Ovary (tissue), 9 donors: ENCODE data around the gene MFF. TPM values are rescaled to one million over a fixed set of nuclear protein-coding genes. Genes with fewer than 3 reads are reported as not detected.

Source experiments
- DNase-seq, 5 donors: peaks; one replicate each; pipeline ENCODE4 v3.0.0-alpha.2; 2019 to 2020
- H3K27ac ChIP-seq, 2 donors: fragments of 200-600 bp; one replicate each; pipeline versions ENCODE4 v1.5.1 to v1.8.0; 2019 to 2022
- H3K27me3 ChIP-seq: fragments of 200-600 bp; one replicate; pipeline ENCODE4 v1.8.0; 2022
- H3K36me3 ChIP-seq: fragments of 200-600 bp; sonication (generic); one replicate; pipeline ENCODE4 v1.5.1; 2019
- H3K4me1 ChIP-seq: one replicate; pipeline ENCODE4 v1.8.1; 2013; ENCODE audit warnings: mild to moderate bottlenecking, moderate library complexity; ENCODE audit not compliant: insufficient read depth
- H3K4me3 ChIP-seq: fragments of 200-600 bp; sonication (generic); one replicate; pipeline ENCODE4 v1.5.1; 2017
- H3K9me3 ChIP-seq, 2 donors: fragments of 200-600 bp in 1 of 2; sonication (generic) in 1 of 2; one replicate each; pipeline versions ENCODE4 v1.5.1 to v1.8.1; 2013 to 2019; ENCODE audit warnings: mild to moderate bottlenecking in 1 of 2, moderate library complexity in 1 of 2
- EP300 ChIP-seq: sonication (generic); formaldehyde crosslinking; IDR thresholded peaks from one replicate; pipeline ENCODE4 v1.6.1; 2017; ENCODE audit warnings: antibody characterized with exemption
- POLR2A ChIP-seq: fragments of 450-650 bp; IDR thresholded peaks from one replicate; pipeline ENCODE4 v1.6.1; 2017; ENCODE audit warnings: antibody characterized with exemption, mild to moderate bottlenecking, moderate library complexity
- WGBS, 3 donors: extraction: QIAGEN DNeasy Blood & Tissue Kit in 1 of 3; methylation state at CpG; one replicate each; pipeline versions ENCODE4 v1.1.5 to v1.1.7; 2013 to 2017; 5-methylcytosine and 5-hydroxymethylcytosine counted together
- intact Hi-C, 4 donors: fragments of 100-400 bp; cut with DNase I; formaldehyde crosslinking; loops; one replicate each; pipeline versions ENCODE4 v1.11.0 to v1.15.1; 2022 to 2023
- polyA plus RNA-seq, 2 donors: library from polyadenylated mRNA; stranded (reverse); fragments of 200-250 nt in 1 of 2; fragments of 350-450 nt in 1 of 2; fragmentation: Illumina TruSeq in 1 of 2; extraction: RNeasy Lipid Tissue Mini Kit (QIAGEN cat#74804) in 1 of 2; gene quantifications; one replicate each; pipeline ENCODE4 v1.2.3, GENCODE V29; 2013 to 2014
- total RNA-seq, 7 donors: library from RNA; depleted of rRNA in 2 of 7; stranded (reverse); fragments of >200 nt in 2 of 7; fragmentation: NEBNext Ultra II Directional in 3 of 7; extraction: Animal tissue kit (Norgen Biotek cat#: 25700) in 3 of 7; gene quantifications; one replicate each; pipeline versions ENCODE4 v1.1.0 to v1.2.4, GENCODE V29; 2016 to 2023
- TF ChIP-seq, protein P1 (sequence below), 3 donors: fragments of 450-650 bp in 2 of 3; fragments of 200-600 bp in 1 of 3; IDR thresholded peaks; one replicate each; pipeline versions ENCODE4 v1.5.1 to v1.8.0; 2016 to 2022; ENCODE audit warnings: antibody characterized with exemption in 3 of 3, mild to moderate bottlenecking in 1 of 3
- donor health status: DM: no; HTN: no; CAD: no; lungs with moderate emphysema.
- donor health status: DM: no; HTN: no; CAD: no.
- donor health status: Bipolar disorder and iron deficiency.
- donor health status: DM: yes; HTN: yes; CAD: no.
- donor health status: DM: no; HTN: no; CAD: no.
- donor health status: DM: yes; HTN: yes; CAD: no.

The MFF gene
- total and polyA plus RNA-seq, 9 donors: 57.1 to 101 (median 71.0) TPM

DNA sequence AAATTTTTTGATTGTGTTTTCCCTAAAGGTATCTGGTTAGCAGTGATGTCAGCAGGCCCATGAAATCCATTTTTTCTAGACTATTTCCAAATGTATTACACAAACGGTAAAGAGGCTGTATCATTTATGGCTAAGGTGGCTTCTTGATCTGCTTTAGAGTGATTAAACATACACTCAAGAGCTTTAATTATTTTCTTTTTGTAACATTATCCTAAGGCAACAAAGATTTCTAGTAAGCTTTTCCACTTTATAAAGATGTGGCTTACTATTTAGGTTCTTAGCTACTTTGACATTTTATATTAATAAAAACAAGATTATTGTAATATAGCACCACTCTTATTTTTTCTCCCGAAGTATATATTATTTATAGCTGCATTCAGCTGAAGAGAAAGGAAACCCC, 16.5 kb downstream of the MFF start:
- intact Hi-C loops: no loop called here
- Histone ChIP-seq H3K36me3 (no peaks in the 10 kb centered on the region), H3K27me3 (no peaks in the 10 kb centered on the region), H3K9me3 (no peaks in the 10 kb centered on the region), H3K27ac (no peak overlapping the region), H3K4me1 (no peaks in the 10 kb centered on the region), H3K4me3 (no peak overlapping the region)
- DNase-seq: no peak
- 86 to 92% (median 89%) methylated on average over 2 of the region's 2 CpGs for WGBS, 3 donors
- TF ChIP-seq POLR2A (no peak), EP300 (no peak)
- TF ChIP-seq, protein P1, sequence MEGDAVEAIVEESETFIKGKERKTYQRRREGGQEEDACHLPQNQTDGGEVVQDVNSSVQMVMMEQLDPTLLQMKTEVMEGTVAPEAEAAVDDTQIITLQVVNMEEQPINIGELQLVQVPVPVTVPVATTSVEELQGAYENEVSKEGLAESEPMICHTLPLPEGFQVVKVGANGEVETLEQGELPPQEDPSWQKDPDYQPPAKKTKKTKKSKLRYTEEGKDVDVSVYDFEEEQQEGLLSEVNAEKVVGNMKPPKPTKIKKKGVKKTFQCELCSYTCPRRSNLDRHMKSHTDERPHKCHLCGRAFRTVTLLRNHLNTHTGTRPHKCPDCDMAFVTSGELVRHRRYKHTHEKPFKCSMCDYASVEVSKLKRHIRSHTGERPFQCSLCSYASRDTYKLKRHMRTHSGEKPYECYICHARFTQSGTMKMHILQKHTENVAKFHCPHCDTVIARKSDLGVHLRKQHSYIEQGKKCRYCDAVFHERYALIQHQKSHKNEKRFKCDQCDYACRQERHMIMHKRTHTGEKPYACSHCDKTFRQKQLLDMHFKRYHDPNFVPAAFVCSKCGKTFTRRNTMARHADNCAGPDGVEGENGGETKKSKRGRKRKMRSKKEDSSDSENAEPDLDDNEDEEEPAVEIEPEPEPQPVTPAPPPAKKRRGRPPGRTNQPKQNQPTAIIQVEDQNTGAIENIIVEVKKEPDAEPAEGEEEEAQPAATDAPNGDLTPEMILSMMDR (IDR thresholded peaks at IDR 0.05): no peak

DNA sequence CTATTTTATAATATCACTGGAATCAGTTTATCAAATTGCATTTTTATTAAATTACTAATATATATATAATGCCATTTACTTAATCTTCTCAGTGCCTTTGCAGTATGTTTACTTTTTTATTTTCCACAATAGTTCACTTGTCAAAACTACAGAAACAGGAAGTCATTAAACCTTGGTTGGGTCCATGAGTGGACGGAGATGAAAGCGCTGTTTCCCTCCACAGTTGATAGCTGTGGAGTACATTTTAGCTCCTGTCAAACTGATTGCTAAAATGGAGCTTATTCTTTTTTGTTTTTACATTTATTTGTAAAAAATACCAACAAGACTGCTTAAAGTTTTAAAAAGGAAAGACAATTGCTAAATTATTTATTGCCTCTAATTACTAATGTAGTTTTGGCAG, 19.2 kb downstream of the MFF start:
- Histone ChIP-seq H3K9me3 (no peaks in the 10 kb centered on the region), H3K4me1 (no peaks in the 10 kb centered on the region), H3K36me3 (no peaks in the 10 kb centered on the region), H3K27me3 (no peaks in the 10 kb centered on the region), H3K27ac (no peak overlapping the region), H3K4me3 (no peak overlapping the region)
- intact Hi-C loops: no loop called here
- DNase-seq: no peak
- 82 to 93% (median 91%) methylated on average over 2 of the region's 2 CpGs for WGBS, 3 donors
- TF ChIP-seq, protein P1 (IDR thresholded peaks at IDR 0.05): no peak
- TF ChIP-seq EP300: no peak
- no peak for TF ChIP-seq POLR2A

DNA sequence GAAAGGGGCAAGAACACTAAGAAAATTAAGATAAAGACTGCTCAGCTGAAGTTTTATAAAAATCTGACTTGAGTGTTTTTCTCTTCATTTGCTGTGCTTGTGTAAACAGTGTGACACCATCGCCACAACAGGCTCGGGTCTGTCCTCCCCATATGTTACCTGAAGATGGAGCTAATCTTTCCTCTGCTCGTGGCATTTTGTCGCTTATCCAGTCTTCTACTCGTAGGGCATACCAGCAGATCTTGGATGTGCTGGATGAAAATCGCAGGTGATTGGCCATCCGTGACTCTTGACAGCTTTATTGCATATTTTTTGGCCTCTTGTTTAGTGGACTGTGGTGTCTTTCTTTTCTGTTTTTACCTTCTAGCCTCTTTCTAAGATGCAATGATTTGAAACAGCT, 22.1 kb downstream of the MFF start:
- intact Hi-C loops: no loop called here
- no peak for DNase-seq
- H3K27me3 ChIP-seq: no peaks in the 10 kb centered on the region
- no peaks in the 10 kb centered on the region for H3K4me1 ChIP-seq
- 74 to 77% (median 74%) methylated on average over 7 of the region's 7 CpGs for WGBS, 3 donors
- no peak for TF ChIP-seq EP300
- H3K4me3 ChIP-seq: no peak overlapping the region
- no peak overlapping the region for H3K27ac ChIP-seq
- H3K36me3 ChIP-seq: no peaks in the 10 kb centered on the region
- H3K9me3 ChIP-seq: no peaks in the 10 kb centered on the region

DNA sequence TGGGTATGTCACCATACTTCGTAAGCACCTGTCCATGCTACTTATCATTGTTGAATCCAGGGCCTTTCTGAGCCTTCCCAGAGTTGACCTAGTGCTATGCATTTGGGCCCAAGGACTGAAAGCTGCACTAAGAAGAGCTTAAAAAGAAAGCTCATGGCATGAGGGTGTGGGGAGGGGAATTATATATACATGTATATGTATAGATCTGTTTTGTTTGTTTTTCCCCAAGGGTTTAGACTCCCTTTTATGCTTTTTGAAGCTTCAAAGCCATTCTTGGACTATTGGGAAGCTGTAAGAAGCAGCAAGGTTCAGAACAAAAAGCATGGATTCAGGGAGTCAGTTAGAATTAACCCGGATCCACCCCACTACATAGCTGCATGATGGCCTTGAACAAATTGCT, 23.3 kb downstream of the MFF start:
- Histone ChIP-seq H3K4me1 (no peaks in the 10 kb centered on the region), H3K27ac (no peak overlapping the region), H3K27me3 (no peaks in the 10 kb centered on the region), H3K36me3 (no peaks in the 10 kb centered on the region), H3K9me3 (no peaks in the 10 kb centered on the region), H3K4me3 (no peak overlapping the region)
- TF ChIP-seq EP300 (no peak), POLR2A (no peak)
- TF ChIP-seq, protein P1 (IDR thresholded peaks at IDR 0.05): no peak
- intact Hi-C loops: no loop called here
- no peak for DNase-seq
- WGBS, 3 donors: 66 to 77% (median 74%) methylated on average over 2 of the region's 2 CpGs

DNA sequence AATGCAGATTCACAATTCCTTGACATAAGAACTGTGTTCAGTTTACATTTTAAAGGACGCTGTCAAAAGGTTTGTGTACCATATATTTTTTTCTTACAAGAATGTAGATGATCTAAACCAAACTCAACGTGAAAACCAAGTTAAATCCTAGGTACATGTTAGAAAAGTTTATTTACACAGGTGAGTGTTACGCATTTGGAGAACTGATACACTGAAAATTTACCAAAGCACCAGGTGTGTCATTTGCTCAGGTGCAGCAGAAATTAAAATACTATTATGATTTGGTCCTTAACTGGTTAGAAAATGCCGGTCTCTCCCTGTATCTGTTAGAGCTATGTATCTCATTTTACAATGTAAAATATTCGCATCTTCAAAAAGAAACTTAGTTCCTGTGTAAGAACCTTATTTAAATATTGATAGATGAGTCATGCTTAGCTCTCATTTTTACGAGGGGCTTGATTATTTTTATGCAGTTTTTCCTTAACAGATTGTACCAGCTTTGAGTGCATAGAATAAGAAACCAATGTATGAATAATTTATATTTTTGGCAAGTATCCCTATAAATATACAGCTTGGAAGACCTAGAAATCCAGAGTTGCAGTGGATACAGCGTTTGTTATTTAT, 25.1 kb downstream of the MFF start:
- no peak for DNase-seq
- intact Hi-C loops: no loop called here
- no peaks in the 10 kb centered on the region for H3K27me3 ChIP-seq
- no peaks in the 10 kb centered on the region for H3K9me3 ChIP-seq
- H3K36me3 ChIP-seq: no peaks in the 10 kb centered on the region
- 91 to 92% (median 91%) methylated on average over 7 of the region's 7 CpGs for WGBS, 3 donors
- TF ChIP-seq POLR2A: no peak
- TF ChIP-seq, protein P1 (IDR thresholded peaks at IDR 0.05): no peak
- no peak for TF ChIP-seq EP300
- H3K27ac ChIP-seq: no peak overlapping the region
- no peaks in the 10 kb centered on the region for H3K4me1 ChIP-seq
- H3K4me3 ChIP-seq: no peak overlapping the region
